IgD-negative memory B cell (primary cell): ENCODE results near the gene GNAL. TPM values are rescaled to one million over a fixed set of nuclear protein-coding genes. Genes with fewer than 3 reads are reported as not detected.
"Not testable (repeated sequence)": the region's sequence is repeated elsewhere in the genome, so short reads cannot be mapped to it uniquely, and the experiment has no call there.

Experiments
- H3K27ac Mint-ChIP-seq, 3 donors: one replicate each; pipeline ENCODE4 v1.8.0; 2020 to 2022; ENCODE audit warnings: mild to moderate bottlenecking in 3 of 3, mixed read lengths in 3 of 3, moderate library complexity in 1 of 3
- H3K27me3 Mint-ChIP-seq: one replicate; pipeline ENCODE4 v1.8.0; 2021; ENCODE audit warnings: mixed read lengths
- H3K36me3 Mint-ChIP-seq: one replicate; pipeline ENCODE4 v1.8.0; 2020; ENCODE audit warnings: mild to moderate bottlenecking, mixed read lengths
- H3K4me1 Mint-ChIP-seq, 3 donors: one replicate each; pipeline ENCODE4 v1.8.0; 2020 to 2022; ENCODE audit warnings: mixed read lengths in 3 of 3, mild to moderate bottlenecking in 1 of 3
- H3K4me3 Mint-ChIP-seq, 4 donors: one replicate each; pipeline ENCODE4 v1.8.0; 2020 to 2022; ENCODE audit warnings: mild to moderate bottlenecking in 4 of 4, mixed read lengths in 4 of 4, moderate library complexity in 3 of 4
- H3K9me3 Mint-ChIP-seq, 3 donors: one replicate each; pipeline ENCODE4 v1.8.0; 2020 to 2021; ENCODE audit warnings: mixed read lengths in 3 of 3, mild to moderate bottlenecking in 1 of 3
- polyA plus RNA-seq: library from polyadenylated mRNA; unstranded; fragments of 300-500 nt; fragmentation: Illumina TruSeq; gene quantifications from one replicate; pipeline ENCODE4 v1.2.3, GENCODE V29; 2021

GNAL gene
- polyA plus RNA-seq, 1 donor from 2014 or later = 0.20 TPM

- Mint-ChIP-seq H3K9me3 (no peaks in the 10 kb centered on the region), H3K27me3 (no peaks in the 10 kb centered on the region), H3K4me1 (peaks cover 30 to 33% (median 33%) of the 10 kb centered on the region in 3 donors), H3K27ac (no peak overlapping the region), H3K36me3 (peaks cover 9% of the 10 kb centered on the region), H3K4me3 (no peak overlapping the region)
These were observed 191.7 kb downstream of the GNAL start for GRCh38 chr18:11880586-11881304.

DNA sequence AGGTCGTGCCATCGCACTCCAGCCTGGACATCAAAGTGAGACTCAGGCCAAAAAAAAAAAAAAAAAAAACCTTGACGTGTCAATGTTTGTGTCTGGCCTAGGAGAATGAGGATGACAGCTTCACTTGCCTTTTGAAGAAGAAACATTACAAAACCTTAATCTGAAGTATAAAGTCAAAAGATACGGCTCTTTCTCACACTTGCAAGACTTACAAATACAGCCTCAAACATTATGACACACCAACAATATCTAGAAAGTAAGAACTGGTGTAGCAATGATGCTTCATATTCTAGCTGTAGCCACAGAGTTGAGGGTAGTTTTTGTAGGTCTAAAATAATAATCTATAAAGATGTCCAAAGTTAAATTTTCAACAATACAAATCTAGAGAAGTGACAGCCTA is 193.6 kb downstream of the GNAL start:
- H3K36me3 Mint-ChIP-seq = peaks cover 5% of the 10 kb centered on the region
- H3K9me3 Mint-ChIP-seq = no peaks in the 10 kb centered on the region
- no peaks in the 10 kb centered on the region for H3K27me3 Mint-ChIP-seq
- H3K4me1 Mint-ChIP-seq = peaks cover 30 to 33% (median 33%) of the 10 kb centered on the region in 3 donors
- peak overlapping the region; percentile 22 to 42 (median 37) for H3K27ac Mint-ChIP-seq
- peak overlapping the region in 2 of 4 donors; percentile 23 to 69 for H3K4me3 Mint-ChIP-seq

DNA sequence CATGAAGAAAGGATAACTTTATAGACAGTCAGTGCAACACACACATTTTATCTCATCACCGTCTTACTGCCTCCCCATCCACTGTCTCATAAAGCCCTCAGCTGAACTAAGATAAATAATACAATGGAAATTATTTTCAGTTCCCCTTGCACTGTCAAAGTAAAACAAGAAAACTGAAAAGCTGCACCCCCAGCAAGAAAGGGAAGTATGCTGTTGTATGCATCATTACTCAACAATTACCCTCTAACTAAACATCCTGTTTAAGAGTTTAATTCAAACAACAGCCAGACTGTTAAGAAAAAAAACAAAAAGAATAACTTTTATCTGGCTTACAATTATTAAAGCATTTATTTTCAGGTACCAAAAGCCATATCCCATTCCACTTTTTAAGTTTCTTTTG is 194.1 kb downstream of the GNAL start:
- peak overlapping the region in 2 of 4 donors; percentile 13 to 69 for H3K4me3 Mint-ChIP-seq
- peaks cover 30 to 33% (median 33%) of the 10 kb centered on the region in 3 donors for H3K4me1 Mint-ChIP-seq
- peaks cover 5% of the 10 kb centered on the region for H3K36me3 Mint-ChIP-seq
- no peaks in the 10 kb centered on the region for H3K9me3 Mint-ChIP-seq
- peak overlapping the region; percentile 37 to 87 (median 76) for H3K27ac Mint-ChIP-seq
- H3K27me3 Mint-ChIP-seq = no peaks in the 10 kb centered on the region

GRCh38 chr18:11884396-11885030 is 195.4 kb downstream of the GNAL start:
- H3K9me3 Mint-ChIP-seq = no peaks in the 10 kb centered on the region
- H3K27me3 Mint-ChIP-seq = no peaks in the 10 kb centered on the region
- H3K27ac Mint-ChIP-seq = peak overlapping the region in 2 of 3 donors; percentile 67 to 87
- no peak overlapping the region for H3K4me3 Mint-ChIP-seq
- H3K4me1 Mint-ChIP-seq = peaks cover 30 to 33% (median 33%) of the 10 kb centered on the region in 3 donors
- H3K36me3 Mint-ChIP-seq = peaks cover 5% of the 10 kb centered on the region

DNA sequence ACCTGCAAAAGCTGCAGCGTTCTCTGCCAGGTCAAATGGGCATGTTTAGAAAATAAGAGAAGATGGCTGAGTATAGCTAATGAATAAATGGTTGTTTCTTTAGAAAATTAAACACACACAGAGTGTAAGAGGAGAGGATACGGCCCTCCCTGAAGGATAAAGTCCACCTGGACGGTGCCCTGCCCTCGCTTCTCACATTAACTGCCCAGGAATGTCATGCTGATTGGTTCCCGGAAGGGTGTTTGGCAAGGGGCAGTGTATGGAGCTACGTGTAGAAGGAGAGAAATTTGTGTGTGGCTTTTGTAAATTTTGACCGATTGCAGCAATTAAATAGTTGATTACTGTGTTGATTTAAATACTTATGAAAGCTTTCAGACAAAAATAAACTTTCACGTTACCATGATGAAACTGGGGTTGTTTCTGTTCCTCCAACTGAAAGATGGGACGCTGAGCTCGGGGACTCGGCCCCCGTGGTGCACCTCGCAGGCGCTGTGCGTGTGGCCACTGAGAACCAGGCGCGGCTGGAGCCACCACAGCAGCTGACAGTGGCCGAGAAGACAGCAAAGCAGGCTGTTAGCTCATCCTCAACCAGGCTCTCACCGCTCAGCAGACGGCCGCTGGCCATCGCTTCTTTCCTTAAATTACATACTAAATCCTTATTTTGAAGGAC is 196.3 kb downstream of the GNAL start:
- no peaks in the 10 kb centered on the region for H3K9me3 Mint-ChIP-seq
- peaks cover 30 to 33% (median 33%) of the 10 kb centered on the region in 3 donors for H3K4me1 Mint-ChIP-seq
- no peak overlapping the region for H3K4me3 Mint-ChIP-seq
- peak overlapping the region in 1 of 3 donors; percentile 2 for H3K27ac Mint-ChIP-seq
- peaks cover 5% of the 10 kb centered on the region for H3K36me3 Mint-ChIP-seq
- H3K27me3 Mint-ChIP-seq = no peaks in the 10 kb centered on the region

DNA sequence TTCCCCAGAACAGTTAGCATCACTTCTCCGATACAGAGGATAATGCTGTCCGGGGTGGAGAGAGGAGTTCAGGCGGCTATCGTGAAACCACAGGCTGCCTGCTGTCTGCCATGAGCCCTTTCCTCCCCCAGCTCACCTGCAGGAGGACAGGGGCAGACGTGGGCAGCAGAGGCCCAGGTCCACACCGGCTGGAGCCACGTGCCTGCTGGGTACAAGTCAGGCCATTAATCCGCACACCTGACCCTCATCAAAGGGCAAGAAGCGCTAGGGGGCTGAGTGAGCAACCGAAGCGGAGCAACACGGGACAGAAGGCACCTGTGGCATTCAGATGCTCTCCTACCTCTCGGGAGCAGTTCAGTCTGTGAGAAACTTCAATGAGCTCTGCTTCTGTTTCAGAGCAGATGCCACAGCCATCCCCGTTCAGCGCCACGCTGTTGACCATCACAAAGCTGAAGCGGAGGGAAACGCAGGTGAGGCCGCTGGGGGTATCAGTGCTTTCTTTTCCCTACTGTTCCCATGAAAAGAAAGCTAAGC is 197.6 kb downstream of the GNAL start:
- no peaks in the 10 kb centered on the region for H3K9me3 Mint-ChIP-seq
- peaks cover 25 to 28% (median 27%) of the 10 kb centered on the region in 3 donors for H3K4me1 Mint-ChIP-seq
- no peak overlapping the region for H3K27ac Mint-ChIP-seq
- peaks cover 5% of the 10 kb centered on the region for H3K36me3 Mint-ChIP-seq
- no peaks in the 10 kb centered on the region for H3K27me3 Mint-ChIP-seq
- H3K4me3 Mint-ChIP-seq = no peak overlapping the region

- peaks cover 5% of the 10 kb centered on the region for H3K36me3 Mint-ChIP-seq
- H3K4me1 Mint-ChIP-seq = peaks cover 20 to 21% (median 21%) of the 10 kb centered on the region in 3 donors
- H3K9me3 Mint-ChIP-seq = no peaks in the 10 kb centered on the region
- peak overlapping the region in 1 of 4 donors; percentile 8 for H3K4me3 Mint-ChIP-seq
- no peak overlapping the region for H3K27ac Mint-ChIP-seq
- no peaks in the 10 kb centered on the region for H3K27me3 Mint-ChIP-seq
These were observed 198.5 kb downstream of the GNAL start for GRCh38 chr18:11887328-11888128.

- H3K27ac Mint-ChIP-seq = no peak overlapping the region
- no peaks in the 10 kb centered on the region for H3K27me3 Mint-ChIP-seq
These were observed 199.7 kb downstream of the GNAL start for GRCh38 chr18:11888726-11889125.

DNA sequence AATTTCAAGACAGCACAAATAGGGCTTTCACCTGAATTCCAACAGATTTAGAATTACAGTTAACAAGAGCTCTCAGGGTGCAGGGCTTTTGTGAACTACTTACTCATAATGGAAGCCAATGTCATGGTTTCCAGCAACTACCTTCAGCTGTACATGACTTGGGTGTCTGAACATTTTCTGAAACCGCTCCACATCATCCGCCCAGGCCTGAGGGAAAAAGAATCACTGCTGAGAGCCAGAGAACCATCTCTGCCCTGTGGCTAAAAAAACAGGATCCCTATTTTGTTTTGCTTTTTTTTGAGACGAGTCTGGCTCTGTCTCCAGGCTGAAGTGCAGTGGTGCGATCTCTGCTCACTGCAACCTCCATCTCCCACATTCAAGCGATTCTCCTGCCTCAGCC is 200.2 kb downstream of the GNAL start:
- H3K27me3 Mint-ChIP-seq = no peaks in the 10 kb centered on the region
- H3K4me3 Mint-ChIP-seq = no peak overlapping the region
- H3K9me3 Mint-ChIP-seq = no peaks in the 10 kb centered on the region
- peaks cover 2% of the 10 kb centered on the region for H3K36me3 Mint-ChIP-seq
- no peak overlapping the region for H3K27ac Mint-ChIP-seq
- peaks cover 10 to 16% (median 13%) of the 10 kb centered on the region in 3 donors for H3K4me1 Mint-ChIP-seq

More at GRCh38 chr18:11888726-11889125, 199.7 kb downstream of the GNAL start:
- Mint-ChIP-seq H3K9me3 (no peaks in the 10 kb centered on the region), H3K36me3 (peaks cover 2% of the 10 kb centered on the region), H3K4me1 (peaks cover 12 to 19% (median 16%) of the 10 kb centered on the region in 3 donors), H3K4me3 (no peak overlapping the region)

DNA sequence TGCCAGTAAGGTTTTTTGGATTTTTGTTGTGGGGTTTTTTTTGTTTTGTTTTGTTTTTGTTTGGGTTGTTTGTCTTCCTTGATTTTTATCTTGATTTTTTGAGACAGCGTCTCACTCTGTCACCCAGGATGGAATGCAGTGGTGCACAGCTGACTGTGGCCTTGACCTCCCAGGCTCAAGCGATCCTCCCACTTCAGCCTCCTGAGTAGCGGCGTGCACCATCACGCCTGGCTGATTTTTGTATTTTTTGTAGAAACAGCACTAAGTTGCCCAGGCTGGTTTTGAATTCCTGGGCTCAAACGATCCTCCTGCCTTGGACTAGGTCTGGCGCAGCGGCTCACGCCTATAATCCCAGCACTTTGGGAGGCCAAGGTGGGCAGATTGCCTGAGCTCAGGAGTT is 202.7 kb downstream of the GNAL start:
- H3K4me3 Mint-ChIP-seq = no peak overlapping the region
- H3K9me3 Mint-ChIP-seq = no peaks in the 10 kb centered on the region
- H3K27ac Mint-ChIP-seq = no peak overlapping the region
- peaks cover 3% of the 10 kb centered on the region for H3K36me3 Mint-ChIP-seq
- H3K27me3 Mint-ChIP-seq = no peaks in the 10 kb centered on the region
- peaks cover 7 to 12% (median 7%) of the 10 kb centered on the region in 3 donors for H3K4me1 Mint-ChIP-seq

DNA sequence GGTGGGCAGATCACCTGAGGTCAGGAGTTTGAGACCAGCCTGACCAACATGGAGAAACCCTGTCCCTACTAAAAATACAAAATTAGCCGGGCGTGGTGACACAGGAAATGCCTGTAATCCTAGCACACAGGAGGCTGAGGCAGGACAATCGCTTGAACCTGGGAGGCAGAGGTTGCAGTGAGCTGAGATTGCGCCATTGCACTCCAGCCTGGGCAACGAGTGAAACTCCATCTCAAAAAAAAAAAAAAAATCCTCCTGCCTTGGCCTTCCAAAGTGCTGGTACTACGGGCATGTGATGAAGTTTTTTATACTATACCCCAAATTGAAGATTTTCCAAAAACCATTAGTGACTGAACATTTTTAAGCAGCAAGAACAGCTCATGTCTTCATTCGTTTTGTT is 203.4 kb downstream of the GNAL start:
- H3K27me3 Mint-ChIP-seq, H3K36me3 Mint-ChIP-seq, H3K9me3 Mint-ChIP-seq, H3K4me3 Mint-ChIP-seq: not testable (repeated sequence)
- Mint-ChIP-seq H3K27ac (peak overlapping the region in 1 of 3 donors; percentile 5), H3K4me1 (peaks cover 7 to 12% (median 11%) of the 10 kb centered on the region in 3 donors)

DNA sequence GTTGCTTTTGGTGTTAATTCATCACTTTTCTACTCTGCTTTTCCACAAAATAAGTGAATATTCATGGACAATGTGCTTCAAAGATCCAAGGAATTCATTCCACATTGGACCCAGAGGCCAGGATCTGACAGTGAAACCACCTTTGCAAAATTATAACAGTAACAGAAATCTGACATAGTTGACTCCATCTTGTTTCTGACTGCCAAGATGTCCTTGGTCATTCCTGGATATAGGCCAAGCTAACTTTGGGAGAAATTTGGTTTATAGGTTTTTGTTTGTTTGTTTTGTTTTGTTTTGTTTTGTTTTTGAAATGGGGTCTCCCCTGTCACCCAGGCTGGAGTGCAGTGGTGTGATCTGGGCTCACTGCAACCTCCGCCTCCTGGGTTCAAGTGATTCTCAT is 208.7 kb downstream of the GNAL start:
- Mint-ChIP-seq H3K36me3 (peaks cover 6% of the 10 kb centered on the region), H3K27me3 (no peaks in the 10 kb centered on the region), H3K27ac (no peak overlapping the region), H3K9me3 (no peaks in the 10 kb centered on the region), H3K4me3 (no peak overlapping the region), H3K4me1 (peaks cover 11 to 16% (median 12%) of the 10 kb centered on the region in 3 donors)

- no peak overlapping the region for H3K4me3 Mint-ChIP-seq
- H3K9me3 Mint-ChIP-seq = no peaks in the 10 kb centered on the region
- H3K27me3 Mint-ChIP-seq = no peaks in the 10 kb centered on the region
- H3K4me1 Mint-ChIP-seq = peaks cover 0 to 10% (median 4%) of the 10 kb centered on the region in 3 donors
- no peak overlapping the region for H3K27ac Mint-ChIP-seq
- H3K36me3 Mint-ChIP-seq = peaks cover 6% of the 10 kb centered on the region
These were observed 210.0 kb downstream of the GNAL start for GRCh38 chr18:11899063-11899462.

GRCh38 chr18:11901826-11902438 is 212.9 kb downstream of the GNAL start:
- Mint-ChIP-seq H3K27ac (peak overlapping the region in 1 of 3 donors; percentile 4), H3K4me1 (peaks cover 2 to 16% (median 8%) of the 10 kb centered on the region in 3 donors), H3K4me3 (peak overlapping the region in 1 of 4 donors; percentile 31), H3K36me3 (peaks cover 3% of the 10 kb centered on the region), H3K27me3 (no peaks in the 10 kb centered on the region), H3K9me3 (no peaks in the 10 kb centered on the region)
